K562 (cell line): ENCODE measurements around the gene GCG. TPM values are rescaled to one million over a fixed set of nuclear protein-coding genes. Genes with fewer than 3 reads are reported as not detected.

ENCODE experiments used
- ATAC-seq: fragments of 200-7000 bp; cut with Tn5 transposase; 3 replicates; pipeline ENCODE4 v1.9.1; 2020; ENCODE audit warnings: moderate library complexity
- BruUV-seq: library from RNA; stranded (reverse); fragments of 400-500 nt; replicated peaks from 2 replicates; lab custom pipeline; 2021; lab: Mats Ljungman, UMichigan
- CTCF ChIA-PET: fragments of 300-600 bp; formaldehyde crosslinking; extraction: SDS; loops from one replicate; lab custom pipeline; 2021; ENCODE audit warnings: low intra/inter-chr PET ratio; lab: Yijun Ruan, JAX
- POLR2A ChIA-PET: fragments of 300-600, 350-650 bp; sonication (Branson Sonifier 250); formaldehyde crosslinking; extraction: SDS; loops from one replicate; lab custom pipeline; 2021; ENCODE audit warnings: antibody characterized with exemption, inconsistent platforms; lab: Yijun Ruan, JAX
- DNase-seq, 4 experiments: peaks; one replicate each; pipeline versions ENCODE4 v3.0.0 to v3.0.0-alpha.2; 2011 to 2018; ENCODE audit warnings: low spot score in 3 of 4, mixed read lengths in 3 of 4; ENCODE audit errors: extremely low read depth in 1 of 4
- FAIRE-seq: peaks from 2 replicates; lab custom pipeline; 2011; peaks lifted over from hg19 to GRCh38; lab: Jason Lieb, UNC
- H2AFZ ChIP-seq: 2 replicates; pipeline ENCODE4 v1.6.0; 2011; ENCODE audit warnings: low read depth, low read length, control low read depth, inconsistent platforms
- H3K27ac ChIP-seq: fragments of 200-600 bp; 3 replicates; pipeline ENCODE4 v1.8.0; 2011; ENCODE audit warnings: low read depth, mild to moderate bottlenecking, control low read depth, inconsistent platforms, low read length, moderate library complexity, mixed read lengths; ENCODE audit errors: extremely low read depth
- H3K27me3 ChIP-seq, 2 experiments: fragments of 300-600 bp in 1 of 2; 2 replicates in 1 of 2; 3 replicates in 1 of 2; pipeline versions ENCODE4 v1.6.0 to v1.8.0; 2011; ENCODE audit warnings: inconsistent platforms in 2 of 2, low read length in 2 of 2, mild to moderate bottlenecking in 1 of 2, mixed read lengths in 1 of 2, moderate library complexity in 1 of 2; ENCODE audit not compliant: control insufficient read depth in 2 of 2, insufficient read depth in 2 of 2
- H3K36me3 ChIP-seq: fragments of 300-600 bp; 3 replicates; pipeline ENCODE4 v1.8.0; 2011; ENCODE audit warnings: mild to moderate bottlenecking, low read length, inconsistent platforms; ENCODE audit not compliant: control insufficient read depth, insufficient read depth
- H3K4me1 ChIP-seq, 2 experiments: fragments of 200-600 bp in 1 of 2; replicated peaks in 1 of 2; 2 replicates in 1 of 2; 3 replicates in 1 of 2; pipeline versions ENCODE4 v1.5.1 to v1.8.0; 2011; ENCODE audit warnings: inconsistent platforms in 2 of 2, low read length in 2 of 2, mild to moderate bottlenecking in 1 of 2, mixed read lengths in 1 of 2, moderate library complexity in 1 of 2; ENCODE audit not compliant: control insufficient read depth in 2 of 2, insufficient read depth in 2 of 2
- H3K4me2 ChIP-seq: 2 replicates; pipeline ENCODE4 v1.6.1; 2011; ENCODE audit warnings: low read length, control low read depth, inconsistent platforms, mixed read lengths; ENCODE audit not compliant: insufficient read depth
- H3K4me3 ChIP-seq: fragments of 200-600 bp; sonication (generic), shearing (Covaris generic); 2 replicates; pipeline ENCODE4 v1.5.1; 2016; ENCODE audit warnings: control low read depth, inconsistent platforms
- H3K79me2 ChIP-seq: fragments of 200-600 bp; 3 replicates; pipeline ENCODE4 v1.8.0; 2011; ENCODE audit warnings: low read length, inconsistent platforms; ENCODE audit not compliant: control insufficient read depth, insufficient read depth
- H3K9ac ChIP-seq, 2 experiments: 2 replicates each; pipeline versions ENCODE4 v1.6.0 to v1.6.1; 2011; ENCODE audit warnings: low read depth in 2 of 2, low read length in 2 of 2, control low read depth in 1 of 2, inconsistent platforms in 1 of 2, mild to moderate bottlenecking in 1 of 2, mixed read lengths in 1 of 2; ENCODE audit not compliant: insufficient read depth in 1 of 2
- H3K9me1 ChIP-seq: one replicate; pipeline ENCODE4 v1.6.0; 2011; ENCODE audit warnings: inconsistent platforms, mild to moderate bottlenecking, low read length, moderate library complexity; ENCODE audit not compliant: control insufficient read depth, insufficient read depth
- H3K9me3 ChIP-seq: replicated peaks from 2 replicates; pipeline ENCODE4 v1.5.1; 2011; ENCODE audit warnings: low read depth, low read length, inconsistent platforms; ENCODE audit not compliant: control insufficient read depth, insufficient read depth
- H4K20me1 ChIP-seq: replicated peaks from 2 replicates; pipeline ENCODE4 v1.6.1; 2011; ENCODE audit warnings: low read length, inconsistent platforms, mixed read lengths; ENCODE audit not compliant: control insufficient read depth, insufficient read depth
- ADNP ChIP-seq: fragments of 200-800 bp; sonication (Bioruptor generic); IDR thresholded peaks from 2 replicates; pipeline ENCODE4 v1.6.1; 2016; ENCODE audit warnings: missing genetic modification characterization, missing compliant biosample characterization
- CAMTA2 ChIP-seq: fragments of 250-450 bp; sonication (Bioruptor Pico); conservative IDR thresholded peaks from 2 replicates; pipeline ENCODE4 v1.5.1; 2022
- RBM34 ChIP-seq: fragments of 200-400 bp; formaldehyde crosslinking; IDR thresholded peaks from 2 replicates; pipeline ENCODE4 v1.6.1; 2018; ENCODE audit warnings: low read length, borderline replicate concordance; ENCODE audit not compliant: insufficient read depth
- ZKSCAN8 ChIP-seq: fragments of 200-800 bp; sonication (Bioruptor generic); IDR thresholded peaks from 2 replicates; pipeline ENCODE4 v1.6.1; 2016; ENCODE audit warnings: missing genetic modification characterization, missing compliant biosample characterization
- ZNF143 ChIP-seq: sonication (generic); formaldehyde crosslinking; IDR thresholded peaks from 2 replicates; pipeline ENCODE4 v1.9.0; 2022; ENCODE audit warnings: mild to moderate bottlenecking, missing genetic modification reagents
- ZNF212 ChIP-seq: fragments of 450-650 bp; formaldehyde crosslinking; IDR thresholded peaks from 2 replicates; pipeline ENCODE4 v1.4.0; 2020; ENCODE audit warnings: mild to moderate bottlenecking
- ZNF699 ChIP-seq: fragments of 250-450 bp; sonication (Bioruptor Pico); IDR thresholded peaks from 2 replicates; pipeline ENCODE4 v1.8.0; 2021; ENCODE audit warnings: mild to moderate bottlenecking, moderate library complexity; ENCODE audit not compliant: insufficient replicate concordance
- WGBS: fragments of 100-300 bp; shearing (Covaris generic); methylation state at CpG from one replicate; pipeline ENCODE4 v1.1.6; 2016; ENCODE audit warnings: low coverage, mixed read lengths; ENCODE audit not compliant: insufficient coverage; ENCODE audit errors: missing lambda C conversion rate; 5-methylcytosine and 5-hydroxymethylcytosine counted together
- in situ Hi-C: fragments of 300-500 bp; cut with MboI; formaldehyde crosslinking; loops from 4 replicates; pipeline ENCODE4 v1.15.0; 2018; ENCODE audit warnings: inconsistent platforms, mixed read lengths
- intact Hi-C: fragments of 100-400 bp; cut with micrococcal nuclease; formaldehyde crosslinking; loops from 2 replicates; pipeline ENCODE4 v1.14.2; 2022
- polyA plus RNA-seq, 8 experiments: library from polyadenylated mRNA; depleted of rRNA in 4 of 8; stranded (reverse) in 5 of 8; unstranded in 3 of 8; fragments of >200 nt; fragmentation: Nextera tagmentation in 2 of 8; fragmentation: Illumina TruSeq in 1 of 8; extraction: Ambion mirVana in 2 of 8; extraction: Trizol in 1 of 8; gene quantifications; 2 replicates each; pipeline versions ENCODE4 v1.2.1 to v1.2.3, GENCODE V29; 2011 to 2014; ENCODE audit warnings: inconsistent platforms in 1 of 8, missing spikeins in 1 of 8
- total RNA-seq, 7 experiments: library from RNA; depleted of rRNA in 6 of 7; stranded (reverse); fragments of >200 nt in 6 of 7; fragmentation: Illumina TruSeq in 2 of 7; extraction: Trizol in 2 of 7; gene quantifications; 2 replicates each; pipeline versions ENCODE4 v1.2.1 to v1.2.3, GENCODE V29; 2011 to 2021; ENCODE audit warnings: low replicate concordance in 1 of 7
- TF ChIP-seq, protein P1 (sequence below): fragments of 450-650 bp; formaldehyde crosslinking; IDR thresholded peaks from 2 replicates; pipeline ENCODE4 v1.4.0; 2020; ENCODE audit warnings: mild to moderate bottlenecking, moderate library complexity
- TF ChIP-seq, protein P2 (sequence below): fragments of 450-650 bp; IDR thresholded peaks from 2 replicates; pipeline ENCODE4 v1.6.1; 2016; ENCODE audit warnings: low read depth, mild to moderate bottlenecking, moderate library complexity

GCG gene
- total and polyA plus RNA-seq, 9 of the 15 experiments (the other 6 are each of a cell fraction or from before 2014, with no cell fraction given) = not detected

DNA sequence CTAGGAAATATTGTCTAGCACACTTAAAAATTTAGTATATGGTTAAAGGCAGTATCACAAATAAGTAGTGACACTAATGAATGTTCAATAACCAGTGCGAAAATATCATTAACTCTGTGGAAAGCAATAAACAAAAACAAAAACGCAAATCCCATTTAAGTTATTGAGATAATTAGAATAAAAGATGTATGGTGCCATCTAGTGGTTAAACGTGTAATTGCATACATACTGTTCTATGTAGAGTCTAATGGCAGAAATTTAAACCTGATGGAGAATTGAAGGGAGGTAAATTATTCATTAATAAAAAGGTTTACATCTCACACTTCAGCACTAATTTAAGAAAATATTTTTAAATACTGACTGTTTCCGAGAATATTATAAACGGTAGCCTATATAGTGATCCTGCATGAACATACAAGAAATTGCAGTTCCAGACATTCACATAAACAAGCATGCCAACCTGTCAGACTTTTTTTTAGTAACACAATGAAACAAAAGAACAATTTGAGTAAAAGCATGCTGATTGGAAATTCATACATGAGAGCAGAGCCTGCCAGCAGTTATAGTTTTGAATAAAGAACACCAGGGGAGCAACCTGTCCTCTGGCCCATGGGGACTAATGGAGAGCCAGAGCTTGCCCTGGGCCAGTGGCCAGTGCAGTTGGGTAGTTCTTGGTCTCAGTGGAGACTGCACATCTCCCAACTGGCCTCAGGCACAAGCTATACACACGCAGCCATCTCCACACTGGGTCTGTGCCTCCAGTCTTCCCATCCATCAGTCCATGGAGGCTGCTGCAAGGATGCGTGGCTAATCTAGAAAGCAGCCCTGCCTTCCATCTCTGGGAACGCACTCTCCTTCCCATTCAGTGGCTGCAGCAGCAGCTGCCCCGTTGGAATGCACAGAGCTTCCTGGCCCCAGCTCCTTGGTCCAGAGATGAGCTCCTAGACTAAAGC, 28.0 kb downstream of the GCG start (continued):
- TF ChIP-seq, protein P1, sequence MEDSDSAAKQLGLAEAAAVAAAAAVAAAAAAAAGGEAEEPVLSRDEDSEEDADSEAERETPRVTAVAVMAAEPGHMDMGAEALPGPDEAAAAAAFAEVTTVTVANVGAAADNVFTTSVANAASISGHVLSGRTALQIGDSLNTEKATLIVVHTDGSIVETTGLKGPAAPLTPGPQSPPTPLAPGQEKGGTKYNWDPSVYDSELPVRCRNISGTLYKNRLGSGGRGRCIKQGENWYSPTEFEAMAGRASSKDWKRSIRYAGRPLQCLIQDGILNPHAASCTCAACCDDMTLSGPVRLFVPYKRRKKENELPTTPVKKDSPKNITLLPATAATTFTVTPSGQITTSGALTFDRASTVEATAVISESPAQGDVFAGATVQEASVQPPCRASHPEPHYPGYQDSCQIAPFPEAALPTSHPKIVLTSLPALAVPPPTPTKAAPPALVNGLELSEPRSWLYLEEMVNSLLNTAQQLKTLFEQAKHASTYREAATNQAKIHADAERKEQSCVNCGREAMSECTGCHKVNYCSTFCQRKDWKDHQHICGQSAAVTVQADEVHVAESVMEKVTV = peak; percentile 37; the same call in 1 of the 2 replicates

DNA sequence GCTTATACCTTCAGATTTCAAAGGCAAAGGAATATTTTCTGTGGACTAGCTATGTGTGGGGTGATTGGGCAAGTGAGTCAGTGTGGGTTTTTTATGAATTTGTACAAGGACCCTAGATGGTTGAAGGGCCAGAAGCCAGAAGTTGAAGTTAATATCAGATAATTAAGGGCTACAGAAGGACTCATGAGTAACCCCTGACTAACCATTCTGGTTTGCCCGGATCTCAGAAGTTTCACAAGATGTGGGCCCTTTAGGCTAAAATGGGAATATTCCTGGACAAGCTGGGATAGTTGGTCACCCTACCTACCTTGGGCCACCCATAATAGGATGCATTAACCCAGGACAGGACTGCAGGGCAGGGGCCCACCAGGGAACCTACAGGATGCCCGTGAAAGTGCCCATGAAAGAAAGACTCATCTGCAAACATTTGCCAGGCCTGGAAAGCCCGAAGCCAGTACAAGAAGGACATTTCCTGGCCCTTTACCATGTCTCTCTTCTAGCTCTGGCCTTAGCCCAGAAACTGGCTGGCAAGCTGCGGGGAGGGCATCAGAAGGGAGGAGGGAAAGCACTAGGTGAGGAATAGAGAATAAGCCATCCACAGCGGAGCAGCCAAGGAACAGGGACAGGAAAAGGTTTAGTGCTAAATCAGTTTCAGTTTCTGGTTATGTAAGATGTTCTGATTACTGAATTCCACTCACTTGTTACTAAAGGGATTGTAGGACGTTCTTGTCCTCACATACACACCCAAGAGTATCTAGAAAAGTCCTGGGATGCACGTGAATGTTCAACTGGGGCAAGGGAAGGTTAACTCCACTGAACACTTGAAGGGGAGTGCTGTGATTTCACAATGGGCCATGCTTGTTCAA, 33.6 kb downstream of the GCG start:
- Histone ChIP-seq H3K4me2 (no peak overlapping the region), H3K9me1 (no peaks in the 10 kb centered on the region), H2AFZ (no peak overlapping the region), H3K4me3 (no peak overlapping the region), H3K9me3 (no peaks in the 10 kb centered on the region), H3K36me3 (no peaks in the 10 kb centered on the region), H4K20me1 (no peaks in the 10 kb centered on the region), H3K27me3 (no peaks in the 10 kb centered on the region), H3K4me1 (no peaks in the 10 kb centered on the region), H3K79me2 (no peaks in the 10 kb centered on the region), H3K27ac (no peak overlapping the region), H3K9ac (no peak overlapping the region)
- ATAC-seq = no peak
- ChIA-PET CTCF (no interaction called here), POLR2A (no interaction called here)
- DNase-seq = no peak
- no TSS peak for BruUV-seq
- in situ Hi-C loops = no loop called here
- WGBS = 1% methylated on average over 7 of the region's 7 CpGs
- FAIRE-seq = no peak
- intact Hi-C loops = no loop called here
- TF ChIP-seq ZNF143 (CRISPR knock-in tag) (no peak), ZNF212 (no peak), ADNP (tag) (no peak), CAMTA2 (CRISPR knock-in tag) (no peak), RBM34 (no peak), ZKSCAN8 (CRISPR knock-in tag) (no peak), ZNF699 (no peak)
- TF ChIP-seq, protein P2, sequence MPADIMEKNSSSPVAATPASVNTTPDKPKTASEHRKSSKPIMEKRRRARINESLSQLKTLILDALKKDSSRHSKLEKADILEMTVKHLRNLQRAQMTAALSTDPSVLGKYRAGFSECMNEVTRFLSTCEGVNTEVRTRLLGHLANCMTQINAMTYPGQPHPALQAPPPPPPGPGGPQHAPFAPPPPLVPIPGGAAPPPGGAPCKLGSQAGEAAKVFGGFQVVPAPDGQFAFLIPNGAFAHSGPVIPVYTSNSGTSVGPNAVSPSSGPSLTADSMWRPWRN = no peak
